GM12878 (cell line): ENCODE measurements around the gene NHSL2.

Experiments
- BACH1 ChIP-seq: fragments of 450-650 bp; IDR thresholded peaks from 2 replicates; pipeline ENCODE4 v1.6.1; 2017; ENCODE audit warnings: mild to moderate bottlenecking, borderline replicate concordance
- BCLAF1 ChIP-seq: fragments of 450-650 bp; IDR thresholded peaks from 2 replicates; pipeline ENCODE4 v1.6.1; 2017; ENCODE audit warnings: antibody characterized with exemption, mild to moderate bottlenecking, moderate library complexity
- CEBPB ChIP-seq, 2 experiments: fragments of 150-350 bp in 1 of 2; IDR thresholded peaks; 2 replicates each; pipeline ENCODE4 v1.6.1; 2012 to 2014; ENCODE audit warnings: low read depth in 2 of 2, low read length in 2 of 2, borderline replicate concordance in 1 of 2, inconsistent platforms in 1 of 2
- CREB1 ChIP-seq: IDR thresholded peaks from 2 replicates; pipeline ENCODE4 v1.6.1; 2012; ENCODE audit warnings: low read depth, mild to moderate bottlenecking, inconsistent platforms
- EGR1 ChIP-seq, 2 experiments: IDR thresholded peaks; 1 replicate in 1 of 2; 2 replicates in 1 of 2; pipeline ENCODE4 v1.6.1; 2011 to 2012; ENCODE audit warnings: low read depth in 2 of 2, low read length in 2 of 2, borderline replicate concordance in 1 of 2, mild to moderate bottlenecking in 1 of 2, moderate library complexity in 1 of 2
- ESRRA ChIP-seq: IDR thresholded peaks from 2 replicates; pipeline ENCODE4 v1.6.1; 2012; ENCODE audit warnings: mild to moderate bottlenecking, low read length, improper control_type of control experiment
- JUND ChIP-seq: IDR thresholded peaks from 2 replicates; pipeline ENCODE4 v1.6.1; 2012; ENCODE audit warnings: low read depth, mild to moderate bottlenecking, low read length, improper control_type of control experiment, moderate library complexity
- NFIC ChIP-seq: IDR thresholded peaks from 2 replicates; pipeline ENCODE4 v1.6.1; 2012; ENCODE audit warnings: low read depth, mild to moderate bottlenecking, inconsistent platforms, low read length, moderate library complexity
- PBX3 ChIP-seq: IDR thresholded peaks from 2 replicates; pipeline ENCODE4 v1.6.1; 2011; ENCODE audit warnings: mild to moderate bottlenecking, low read depth, low read length, moderate library complexity; ENCODE audit not compliant: insufficient replicate concordance
- POLR2AphosphoS5 ChIP-seq: IDR thresholded peaks from 2 replicates; pipeline ENCODE4 v1.6.1; 2011; ENCODE audit warnings: mild to moderate bottlenecking, low read length, inconsistent platforms
- RCOR1 ChIP-seq: conservative IDR thresholded peaks from 2 replicates; pipeline ENCODE4 v1.6.1; 2012; ENCODE audit warnings: low read depth, low read length, improper control_type of control experiment
- TF ChIP-seq, protein P1 (sequence below): fragments of 450-650 bp; IDR thresholded peaks from 2 replicates; pipeline ENCODE4 v1.6.1; 2014; ENCODE audit warnings: mild to moderate bottlenecking
- TF ChIP-seq, protein P2 (sequence below): IDR thresholded peaks from 2 replicates; pipeline ENCODE4 v1.6.1; 2012; ENCODE audit warnings: low read depth, low read length, improper control_type of control experiment

DNA sequence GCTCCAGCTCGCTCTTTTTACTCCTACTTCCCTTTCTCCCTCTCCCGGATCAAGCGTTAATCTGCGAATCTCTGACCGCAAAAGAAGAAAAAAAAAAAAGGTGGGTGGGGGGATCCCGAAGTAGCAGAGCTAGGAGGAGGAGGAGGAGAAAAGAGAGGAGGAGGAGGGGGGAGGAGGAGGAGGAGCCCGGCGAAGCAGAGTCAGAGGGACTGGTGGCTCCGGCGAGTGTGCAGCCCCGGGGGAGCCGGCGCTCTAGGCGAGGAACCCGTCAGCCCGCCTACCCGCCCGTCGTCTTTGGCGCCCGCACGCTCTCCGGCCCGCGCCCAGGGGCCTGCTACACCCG, at the start of gene NHSL2:
- TF ChIP-seq POLR2AphosphoS5 (no peak), JUND (no peak), EGR1 (IDR thresholded peaks at IDR 0.05; ENCODE audit: borderline replicate concordance in 1 of 2, low read depth in 2 of 2, low read length in 2 of 2) (no peak), NFIC (no peak), BCLAF1 (no peak), CEBPB (IDR thresholded peaks at IDR 0.05; ENCODE audit: borderline replicate concordance in 1 of 2, low read depth in 2 of 2, low read length in 2 of 2) (no peak), PBX3 (no peak), CREB1 (no peak), BACH1 (no peak), RCOR1 (no peak), ESRRA (no peak)
- TF ChIP-seq, protein P1, sequence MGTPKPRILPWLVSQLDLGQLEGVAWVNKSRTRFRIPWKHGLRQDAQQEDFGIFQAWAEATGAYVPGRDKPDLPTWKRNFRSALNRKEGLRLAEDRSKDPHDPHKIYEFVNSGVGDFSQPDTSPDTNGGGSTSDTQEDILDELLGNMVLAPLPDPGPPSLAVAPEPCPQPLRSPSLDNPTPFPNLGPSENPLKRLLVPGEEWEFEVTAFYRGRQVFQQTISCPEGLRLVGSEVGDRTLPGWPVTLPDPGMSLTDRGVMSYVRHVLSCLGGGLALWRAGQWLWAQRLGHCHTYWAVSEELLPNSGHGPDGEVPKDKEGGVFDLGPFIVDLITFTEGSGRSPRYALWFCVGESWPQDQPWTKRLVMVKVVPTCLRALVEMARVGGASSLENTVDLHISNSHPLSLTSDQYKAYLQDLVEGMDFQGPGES = no peak
- TF ChIP-seq, protein P2, sequence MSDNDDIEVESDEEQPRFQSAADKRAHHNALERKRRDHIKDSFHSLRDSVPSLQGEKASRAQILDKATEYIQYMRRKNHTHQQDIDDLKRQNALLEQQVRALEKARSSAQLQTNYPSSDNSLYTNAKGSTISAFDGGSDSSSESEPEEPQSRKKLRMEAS = no peak
